Measurements from ENCODE around the gene SND1.

SND1 gene

DNA sequence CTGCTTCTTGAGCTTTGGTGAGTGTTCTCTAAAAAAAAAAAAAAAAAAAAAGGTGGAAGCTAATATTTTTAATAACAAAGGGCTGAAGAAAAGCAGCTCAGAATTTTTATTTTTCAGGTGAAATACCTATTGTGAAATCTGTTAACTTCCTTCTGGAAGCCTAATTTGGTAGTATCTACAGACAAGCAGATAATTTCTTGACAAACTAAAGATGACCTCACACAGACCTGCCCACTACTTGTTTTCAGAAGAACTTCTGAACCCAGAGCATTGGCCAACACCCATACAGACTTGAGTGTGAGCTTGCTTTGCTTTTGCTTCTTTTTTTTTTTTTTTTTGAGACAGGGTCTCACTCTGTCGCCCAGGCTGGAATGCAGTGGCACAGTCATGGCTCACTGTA lies 348.1 kb downstream of the SND1 start:
- Histone ChIP-seq H3K4me3 (ENCODE audit: low read depth, low read length) (no peak overlapping the region), H3K36me3 (ENCODE audit: control insufficient read depth in 2 of 2, insufficient read depth in 1 of 2, low read length in 2 of 2) (no peaks in the 10 kb centered on the region), H3K4me1 (ENCODE audit: control insufficient read depth, insufficient read depth, low read length) (no peaks in the 10 kb centered on the region), H3K9me3 (ENCODE audit: control insufficient read depth, insufficient read depth, low read depth, low read length) (no peaks in the 10 kb centered on the region), H3K27ac (ENCODE audit: extremely low read depth, low read depth, low read length) (no peak overlapping the region)
- CTCF ChIA-PET, result interaction anchor here (0.7 to 1.8 kb wide), 3 partner anchors 210 to 290 kb away, joined by 3 to 4 read pairs (median 3); no protein-coding TSS in a partner anchor
- POLR2A ChIA-PET, result no interaction called here
- TF ChIP-seq, protein P1, sequence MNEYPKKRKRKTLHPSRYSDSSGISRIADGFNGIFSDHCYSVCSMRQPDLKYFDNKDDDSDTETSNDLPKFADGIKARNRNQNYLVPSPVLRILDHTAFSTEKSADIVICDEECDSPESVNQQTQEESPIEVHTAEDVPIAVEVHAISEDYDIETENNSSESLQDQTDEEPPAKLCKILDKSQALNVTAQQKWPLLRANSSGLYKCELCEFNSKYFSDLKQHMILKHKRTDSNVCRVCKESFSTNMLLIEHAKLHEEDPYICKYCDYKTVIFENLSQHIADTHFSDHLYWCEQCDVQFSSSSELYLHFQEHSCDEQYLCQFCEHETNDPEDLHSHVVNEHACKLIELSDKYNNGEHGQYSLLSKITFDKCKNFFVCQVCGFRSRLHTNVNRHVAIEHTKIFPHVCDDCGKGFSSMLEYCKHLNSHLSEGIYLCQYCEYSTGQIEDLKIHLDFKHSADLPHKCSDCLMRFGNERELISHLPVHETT (tag by site-specific recombination; IDR thresholded peaks at IDR 0.05), result no peak
- no peak for TF ChIP-seq ZNF792 (tag by site-specific recombination; IDR thresholded peaks at IDR 0.05)
- TF ChIP-seq ZNF341 (tag by site-specific recombination; IDR thresholded peaks at IDR 0.05; ENCODE audit: low read depth), result no peak
- no peak for TF ChIP-seq ZNF239 (tag by site-specific recombination; IDR thresholded peaks at IDR 0.05)
- TF ChIP-seq, protein P2, sequence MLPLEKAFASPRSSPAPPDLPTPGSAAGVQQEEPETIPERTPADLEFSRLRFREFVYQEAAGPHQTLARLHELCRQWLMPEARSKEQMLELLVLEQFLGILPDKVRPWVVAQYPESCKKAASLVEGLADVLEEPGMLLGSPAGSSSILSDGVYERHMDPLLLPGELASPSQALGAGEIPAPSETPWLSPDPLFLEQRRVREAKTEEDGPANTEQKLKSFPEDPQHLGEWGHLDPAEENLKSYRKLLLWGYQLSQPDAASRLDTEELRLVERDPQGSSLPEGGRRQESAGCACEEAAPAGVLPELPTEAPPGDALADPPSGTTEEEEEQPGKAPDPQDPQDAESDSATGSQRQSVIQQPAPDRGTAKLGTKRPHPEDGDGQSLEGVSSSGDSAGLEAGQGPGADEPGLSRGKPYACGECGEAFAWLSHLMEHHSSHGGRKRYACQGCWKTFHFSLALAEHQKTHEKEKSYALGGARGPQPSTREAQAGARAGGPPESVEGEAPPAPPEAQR (tag by site-specific recombination; IDR thresholded peaks at IDR 0.05), result no peak
- TF ChIP-seq, protein P3, sequence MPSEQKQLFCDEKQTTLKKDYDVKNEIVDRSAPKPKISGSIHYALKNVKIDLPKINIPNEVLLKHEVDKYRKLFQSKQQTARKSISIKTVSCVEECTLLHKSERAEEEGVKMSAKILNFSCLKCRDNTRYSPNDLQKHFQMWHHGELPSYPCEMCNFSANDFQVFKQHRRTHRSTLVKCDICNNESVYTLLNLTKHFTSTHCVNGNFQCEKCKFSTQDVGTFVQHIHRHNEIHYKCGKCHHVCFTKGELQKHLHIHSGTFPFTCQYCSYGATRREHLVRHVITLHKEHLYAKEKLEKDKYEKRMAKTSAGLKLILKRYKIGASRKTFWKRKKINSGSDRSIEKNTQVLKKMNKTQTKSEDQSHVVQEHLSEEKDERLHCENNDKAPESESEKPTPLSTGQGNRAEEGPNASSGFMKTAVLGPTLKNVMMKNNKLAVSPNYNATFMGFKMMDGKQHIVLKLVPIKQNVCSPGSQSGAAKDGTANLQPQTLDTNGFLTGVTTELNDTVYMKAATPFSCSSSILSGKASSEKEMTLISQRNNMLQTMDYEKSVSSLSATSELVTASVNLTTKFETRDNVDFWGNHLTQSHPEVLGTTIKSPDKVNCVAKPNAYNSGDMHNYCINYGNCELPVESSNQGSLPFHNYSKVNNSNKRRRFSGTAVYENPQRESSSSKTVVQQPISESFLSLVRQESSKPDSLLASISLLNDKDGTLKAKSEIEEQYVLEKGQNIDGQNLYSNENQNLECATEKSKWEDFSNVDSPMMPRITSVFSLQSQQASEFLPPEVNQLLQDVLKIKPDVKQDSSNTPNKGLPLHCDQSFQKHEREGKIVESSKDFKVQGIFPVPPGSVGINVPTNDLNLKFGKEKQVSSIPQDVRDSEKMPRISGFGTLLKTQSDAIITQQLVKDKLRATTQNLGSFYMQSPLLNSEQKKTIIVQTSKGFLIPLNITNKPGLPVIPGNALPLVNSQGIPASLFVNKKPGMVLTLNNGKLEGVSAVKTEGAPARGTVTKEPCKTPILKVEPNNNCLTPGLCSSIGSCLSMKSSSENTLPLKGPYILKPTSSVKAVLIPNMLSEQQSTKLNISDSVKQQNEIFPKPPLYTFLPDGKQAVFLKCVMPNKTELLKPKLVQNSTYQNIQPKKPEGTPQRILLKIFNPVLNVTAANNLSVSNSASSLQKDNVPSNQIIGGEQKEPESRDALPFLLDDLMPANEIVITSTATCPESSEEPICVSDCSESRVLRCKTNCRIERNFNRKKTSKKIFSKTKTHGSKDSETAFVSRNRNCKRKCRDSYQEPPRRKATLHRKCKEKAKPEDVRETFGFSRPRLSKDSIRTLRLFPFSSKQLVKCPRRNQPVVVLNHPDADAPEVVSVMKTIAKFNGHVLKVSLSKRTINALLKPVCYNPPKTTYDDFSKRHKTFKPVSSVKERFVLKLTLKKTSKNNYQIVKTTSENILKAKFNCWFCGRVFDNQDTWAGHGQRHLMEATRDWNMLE (tag by site-specific recombination; conservative IDR thresholded peaks at IDR 0.05; ENCODE audit: low read depth), result no peak
- TF ChIP-seq, protein P4, sequence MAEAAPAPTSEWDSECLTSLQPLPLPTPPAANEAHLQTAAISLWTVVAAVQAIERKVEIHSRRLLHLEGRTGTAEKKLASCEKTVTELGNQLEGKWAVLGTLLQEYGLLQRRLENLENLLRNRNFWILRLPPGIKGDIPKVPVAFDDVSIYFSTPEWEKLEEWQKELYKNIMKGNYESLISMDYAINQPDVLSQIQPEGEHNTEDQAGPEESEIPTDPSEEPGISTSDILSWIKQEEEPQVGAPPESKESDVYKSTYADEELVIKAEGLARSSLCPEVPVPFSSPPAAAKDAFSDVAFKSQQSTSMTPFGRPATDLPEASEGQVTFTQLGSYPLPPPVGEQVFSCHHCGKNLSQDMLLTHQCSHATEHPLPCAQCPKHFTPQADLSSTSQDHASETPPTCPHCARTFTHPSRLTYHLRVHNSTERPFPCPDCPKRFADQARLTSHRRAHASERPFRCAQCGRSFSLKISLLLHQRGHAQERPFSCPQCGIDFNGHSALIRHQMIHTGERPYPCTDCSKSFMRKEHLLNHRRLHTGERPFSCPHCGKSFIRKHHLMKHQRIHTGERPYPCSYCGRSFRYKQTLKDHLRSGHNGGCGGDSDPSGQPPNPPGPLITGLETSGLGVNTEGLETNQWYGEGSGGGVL (tag by site-specific recombination; IDR thresholded peaks at IDR 0.05), result no peak
- no peak for TF ChIP-seq KLF9 (tag by site-specific recombination; IDR thresholded peaks at IDR 0.05; ENCODE audit: low read depth)
- no peak for TF ChIP-seq ZNF621 (tag by site-specific recombination; IDR thresholded peaks at IDR 0.05)

DNA sequence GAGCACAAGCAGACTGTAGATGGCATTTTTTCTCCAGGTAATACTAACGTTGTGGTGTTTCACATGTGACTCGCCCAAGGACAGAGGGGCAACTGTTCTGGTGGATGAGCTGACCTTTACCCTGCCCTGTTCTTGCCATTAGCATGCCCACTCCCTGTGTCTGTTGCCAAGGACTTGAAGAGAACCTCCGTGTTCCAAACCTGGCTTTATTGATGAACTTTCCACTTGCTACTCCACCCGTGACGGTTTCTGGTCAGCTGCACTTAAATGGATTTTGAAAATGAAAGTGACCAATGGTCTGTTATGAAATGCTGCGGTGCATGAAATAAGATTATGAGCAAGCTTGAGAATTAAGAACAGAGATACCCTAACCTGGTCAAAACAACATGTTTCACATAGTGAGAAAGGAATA lies 348.9 kb downstream of the SND1 start:
- no peak overlapping the region for H3K27ac ChIP-seq (ENCODE audit: extremely low read depth, low read depth, low read length)
- no peaks in the 10 kb centered on the region for H3K9me3 ChIP-seq (ENCODE audit: control insufficient read depth, insufficient read depth, low read depth, low read length)
- H3K36me3 ChIP-seq (ENCODE audit: control insufficient read depth in 2 of 2, insufficient read depth in 1 of 2, low read length in 2 of 2), result no peaks in the 10 kb centered on the region
- H3K4me1 ChIP-seq (ENCODE audit: control insufficient read depth, insufficient read depth, low read length), result no peaks in the 10 kb centered on the region
- POLR2A ChIA-PET, result no interaction called here
- CTCF ChIA-PET, result interaction anchor here (1.0 to 1.8 kb wide), 3 partner anchors 208 to 267 kb away, joined by 3 to 4 read pairs (median 4); no protein-coding TSS in a partner anchor
- no peak overlapping the region for H3K4me3 ChIP-seq (ENCODE audit: low read depth, low read length)
- TF ChIP-seq ZNF600 (tag by site-specific recombination; IDR thresholded peaks at IDR 0.05) (no peak), ZXDB (tag by site-specific recombination; IDR thresholded peaks at IDR 0.05) (no peak), TRIM28 (IDR thresholded peaks at IDR 0.05; ENCODE audit: borderline replicate concordance, low read length) (no peak), RBAK (tag by site-specific recombination; IDR thresholded peaks at IDR 0.05) (no peak), ZNF121 (tag by site-specific recombination; IDR thresholded peaks at IDR 0.05) (no peak), ZNF19 (tag by site-specific recombination; IDR thresholded peaks at IDR 0.05; ENCODE audit: low read depth) (no peak), HOXD13 (CRISPR knock-in tag; IDR thresholded peaks at IDR 0.05; ENCODE audit: borderline replicate concordance) (no peak), KLF16 (tag by site-specific recombination; IDR thresholded peaks at IDR 0.05) (no peak)
- TF ChIP-seq, protein P5, sequence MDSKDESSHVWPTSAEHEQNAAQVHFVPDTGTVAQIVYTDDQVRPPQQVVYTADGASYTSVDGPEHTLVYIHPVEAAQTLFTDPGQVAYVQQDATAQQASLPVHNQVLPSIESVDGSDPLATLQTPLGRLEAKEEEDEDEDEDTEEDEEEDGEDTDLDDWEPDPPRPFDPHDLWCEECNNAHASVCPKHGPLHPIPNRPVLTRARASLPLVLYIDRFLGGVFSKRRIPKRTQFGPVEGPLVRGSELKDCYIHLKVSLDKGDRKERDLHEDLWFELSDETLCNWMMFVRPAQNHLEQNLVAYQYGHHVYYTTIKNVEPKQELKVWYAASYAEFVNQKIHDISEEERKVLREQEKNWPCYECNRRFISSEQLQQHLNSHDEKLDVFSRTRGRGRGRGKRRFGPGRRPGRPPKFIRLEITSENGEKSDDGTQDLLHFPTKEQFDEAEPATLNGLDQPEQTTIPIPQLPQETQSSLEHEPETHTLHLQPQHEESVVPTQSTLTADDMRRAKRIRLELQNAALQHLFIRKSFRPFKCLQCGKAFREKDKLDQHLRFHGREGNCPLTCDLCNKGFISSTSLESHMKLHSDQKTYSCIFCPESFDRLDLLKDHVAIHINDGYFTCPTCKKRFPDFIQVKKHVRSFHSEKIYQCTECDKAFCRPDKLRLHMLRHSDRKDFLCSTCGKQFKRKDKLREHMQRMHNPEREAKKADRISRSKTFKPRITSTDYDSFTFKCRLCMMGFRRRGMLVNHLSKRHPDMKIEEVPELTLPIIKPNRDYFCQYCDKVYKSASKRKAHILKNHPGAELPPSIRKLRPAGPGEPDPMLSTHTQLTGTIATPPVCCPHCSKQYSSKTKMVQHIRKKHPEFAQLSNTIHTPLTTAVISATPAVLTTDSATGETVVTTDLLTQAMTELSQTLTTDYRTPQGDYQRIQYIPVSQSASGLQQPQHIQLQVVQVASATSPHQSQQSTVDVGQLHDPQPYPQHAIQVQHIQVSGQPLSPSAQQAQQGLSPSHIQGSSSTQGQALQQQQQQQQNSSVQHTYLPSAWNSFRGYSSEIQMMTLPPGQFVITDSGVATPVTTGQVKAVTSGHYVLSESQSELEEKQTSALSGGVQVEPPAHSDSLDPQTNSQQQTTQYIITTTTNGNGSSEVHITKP (tag by site-specific recombination; IDR thresholded peaks at IDR 0.05), result no peak
- TF ChIP-seq, protein P6, sequence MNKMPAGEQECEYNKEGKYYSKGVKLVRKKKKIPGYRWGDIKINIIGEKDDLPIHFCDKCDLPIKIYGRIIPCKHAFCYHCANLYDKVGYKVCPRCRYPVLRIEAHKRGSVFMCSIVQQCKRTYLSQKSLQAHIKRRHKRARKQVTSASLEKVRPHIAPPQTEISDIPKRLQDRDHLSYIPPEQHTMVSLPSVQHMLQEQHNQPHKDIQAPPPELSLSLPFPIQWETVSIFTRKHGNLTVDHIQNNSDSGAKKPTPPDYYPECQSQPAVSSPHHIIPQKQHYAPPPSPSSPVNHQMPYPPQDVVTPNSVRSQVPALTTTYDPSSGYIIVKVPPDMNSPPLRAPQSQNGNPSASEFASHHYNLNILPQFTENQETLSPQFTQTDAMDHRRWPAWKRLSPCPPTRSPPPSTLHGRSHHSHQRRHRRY (tag by site-specific recombination; IDR thresholded peaks at IDR 0.05), result no peak
